NB4 (cell line): ENCODE results near the gene DNAJA1.

Experiments used
- CTCF ChIP-seq: IDR thresholded peaks from one replicate; pipeline ENCODE4 v1.5.1; 2012; ENCODE audit warnings: low read depth, low read length
- MAX ChIP-seq: IDR thresholded peaks from 2 replicates; pipeline ENCODE4 v1.6.1; 2011; ENCODE audit warnings: low read depth, low read length

- TF ChIP-seq CTCF: no peak
- TF ChIP-seq MAX: no peak
Observed at GRCh38 chr9:33030285-33030684, 5.2 kb downstream of the DNAJA1 start.
